Heart right ventricle (tissue), 16 donors: Measurements from ENCODE around the gene MYCT1. TPM values are rescaled to one million over a fixed set of nuclear protein-coding genes. Genes with fewer than 3 reads are reported as not detected.

ENCODE experiments used
- ATAC-seq, 8 donors: fragments of 200-7000 bp; cut with Tn5 transposase; one replicate each; pipeline ENCODE4 v1.9.1; 2020; ENCODE audit warnings: mild to moderate bottlenecking in 8 of 8, moderate library complexity in 8 of 8, moderate number of reproducible peaks in 1 of 8
- DNase-seq, 2 donors: peaks; one replicate each; pipeline ENCODE4 v3.0.0-alpha.2; 2020
- H3K27ac ChIP-seq, 10 donors: fragments of 200-600 bp; sonication (generic) in 2 of 10; one replicate each; pipeline versions ENCODE4 v1.5.0 to v1.8.0; 2020 to 2022; ENCODE audit warnings: mild to moderate bottlenecking in 3 of 10
- H3K27me3 ChIP-seq, 7 donors: fragments of 200-600 bp; one replicate each; pipeline ENCODE4 v1.8.0; 2021 to 2022; ENCODE audit warnings: mild to moderate bottlenecking in 2 of 7
- H3K36me3 ChIP-seq, 9 donors: fragments of 200-600 bp; sonication (generic) in 1 of 9; one replicate each; pipeline versions ENCODE4 v1.5.0 to v1.8.0; 2020 to 2022; ENCODE audit warnings: mild to moderate bottlenecking in 2 of 9
- H3K4me1 ChIP-seq, 9 donors: fragments of 200-600 bp; sonication (generic) in 1 of 9; one replicate each; pipeline versions ENCODE4 v1.5.0 to v1.8.0; 2020 to 2022; ENCODE audit warnings: mild to moderate bottlenecking in 4 of 9
- H3K4me3 ChIP-seq, 10 donors: fragments of 200-600 bp; sonication (generic) in 2 of 10; one replicate each; pipeline versions ENCODE4 v1.5.0 to v1.8.0; 2020 to 2022; ENCODE audit warnings: mild to moderate bottlenecking in 7 of 10, moderate library complexity in 2 of 10
- H3K9me3 ChIP-seq, 11 donors: fragments of 200-600 bp in 10 of 11; sonication (generic) in 2 of 11; one replicate each; pipeline versions ENCODE4 v1.5.0 to v1.8.0; 2013 to 2022; ENCODE audit warnings: mild to moderate bottlenecking in 2 of 11, control low read depth in 1 of 11, moderate library complexity in 1 of 11
- CTCF ChIP-seq, 9 donors: fragments of 200-600 bp; sonication (generic) in 2 of 9; IDR thresholded peaks; one replicate each; pipeline versions ENCODE4 v1.5.0 to v1.8.0; 2021 to 2022; ENCODE audit warnings: antibody characterized with exemption in 9 of 9, mild to moderate bottlenecking in 5 of 9, moderate library complexity in 1 of 9
- WGBS, 2 donors: extraction: QIAGEN DNeasy Blood & Tissue Kit; methylation state at CpG; one replicate each; pipeline ENCODE4 v1.1.7; 2013; ENCODE audit warnings: inconsistent platforms in 1 of 2; 5-methylcytosine and 5-hydroxymethylcytosine counted together
- intact Hi-C, 10 donors: fragments of 100-400 bp; cut with DNase I; formaldehyde crosslinking; loops; one replicate each; pipeline versions ENCODE4 v1.11.1 to v1.14.2; 2022
- polyA plus RNA-seq, 2 donors: library from polyadenylated mRNA; stranded (reverse); fragments of 200-250 nt; gene quantifications; one replicate each; pipeline ENCODE4 v1.2.3, GENCODE V29; 2013
- total RNA-seq, 10 donors: library from RNA; stranded (reverse); fragmentation: NEBNext Ultra II Directional in 3 of 10; extraction: Animal tissue kit (Norgen Biotek cat#: 25700) in 3 of 10; gene quantifications; one replicate each; pipeline versions ENCODE4 v1.2.1 to v1.2.4, GENCODE V29; 2021 to 2023
- donor health status: Arrhythmogenic right ventricular cardiomyopathy.
- donor health status: ischemic (EF 13 %, LVEDD 7.1; RV severe dilation, severe dysfunction).
- donor health status: healthy with polysubstance abuse.
- donor health status: DM: no; HTN: yes; CAD: no.
- donor health status: DM: no; HTN: no; CAD: no.
- donor health status: ischemic (EF 25% LVEDD 6.9; RV normal size, moderate dysfunction).
- donor health status: ischemic (EF 25% LVEDD 5.7; RV mildly dilated, moderate dysfunction).
- donor health status: healthy.
- donor health status: DM: yes; HTN: yes; CAD: no.
- donor health status: Ischemic cardiomyopathy.
- donor health status: ischemic (EF 35%, LVEDD 5.7; RV mildly dilated, moderate dysfunction).
- donor health status: nonischemic (EF 11% LVEDD 7.7; RV severe dilation, severe dysfunction).
- donor health status: DM: yes; HTN: yes; CAD: no.
- donor health status: PGD.
- donor health status: ischemic (EF 29% LVEDD 5.4; RV normal size, mild dysfunction).
- donor health status: nonischemic (EF 23%, LVEDD 6.1; RV moderate dilation, normal function).

MYCT1 gene
- total and polyA plus RNA-seq, 12 donors, result 11.0 to 22.6 (median 16.7) TPM

- DNase-seq (no peak), ATAC-seq (no peak)
- WGBS, 2 donors, result 52 to 65% methylated on average over 3 of the region's 3 CpGs
- intact Hi-C loops, result no loop called here
- Histone ChIP-seq H3K36me3 (peaks cover 0 to 29% (median 0%) of the 10 kb centered on the region in 9 donors), H3K9me3 (peaks cover 0 to 20% (median 14%) of the 10 kb centered on the region in 11 donors), H3K4me3 (no peak overlapping the region), H3K27me3 (no peaks in the 10 kb centered on the region), H3K27ac (no peak overlapping the region), H3K4me1 (peaks cover 0 to 19% (median 0%) of the 10 kb centered on the region in 9 donors)
- no peak for TF ChIP-seq CTCF (IDR thresholded peaks at IDR 0.05)
These were observed 18.6 kb downstream of the MYCT1 start for GRCh38 chr6:152716322-152716721.

GRCh38 chr6:152720974-152721373 is 23.3 kb downstream of the MYCT1 start:
- no peak for TF ChIP-seq CTCF (IDR thresholded peaks at IDR 0.05)
- no peaks in the 10 kb centered on the region for H3K9me3 ChIP-seq
- H3K36me3 ChIP-seq, result peaks cover 0 to 46% (median 0%) of the 10 kb centered on the region in 9 donors
- H3K4me3 ChIP-seq, result no peak overlapping the region
- no peaks in the 10 kb centered on the region for H3K27me3 ChIP-seq
- WGBS, 2 donors, result 63 to 66% methylated on average over 3 of the region's 3 CpGs
- ATAC-seq (no peak), DNase-seq (no peak)
- peaks cover 0 to 16% (median 0%) of the 10 kb centered on the region in 9 donors for H3K4me1 ChIP-seq
- H3K27ac ChIP-seq, result no peak overlapping the region
- intact Hi-C loops, result no loop called here

GRCh38 chr6:152721956-152722355 is 24.3 kb downstream of the MYCT1 start:
- 69 to 72% methylated on average over 4 of the region's 4 CpGs for WGBS, 2 donors
- no peak for DNase-seq
- no peaks in the 10 kb centered on the region for H3K9me3 ChIP-seq
- no peak overlapping the region for H3K27ac ChIP-seq
- intact Hi-C loops, result no loop called here
- H3K27me3 ChIP-seq, result no peaks in the 10 kb centered on the region
- TF ChIP-seq CTCF (IDR thresholded peaks at IDR 0.05), result no peak
- no peak for ATAC-seq
- no peak overlapping the region for H3K4me3 ChIP-seq
- H3K4me1 ChIP-seq, result peaks cover 0 to 16% (median 0%) of the 10 kb centered on the region in 9 donors
- peaks cover 0 to 46% (median 0%) of the 10 kb centered on the region in 9 donors for H3K36me3 ChIP-seq

GRCh38 chr6:152723398-152723797 is 25.7 kb downstream of the MYCT1 start:
- Histone ChIP-seq H3K27me3 (no peaks in the 10 kb centered on the region), H3K36me3 (peaks cover 0 to 40% (median 0%) of the 10 kb centered on the region in 9 donors), H3K9me3 (no peaks in the 10 kb centered on the region), H3K4me1 (peaks cover 0 to 16% (median 0%) of the 10 kb centered on the region in 9 donors), H3K4me3 (no peak overlapping the region), H3K27ac (no peak overlapping the region)
- TF ChIP-seq CTCF (IDR thresholded peaks at IDR 0.05), result no peak
- ATAC-seq, result no peak
- 48 to 67% methylated on average over 1 of the region's 1 CpG for WGBS, 2 donors
- no peak for DNase-seq
- intact Hi-C loops, result no loop called here
